Stimulated activated CD8-positive, alpha-beta memory T cell treated with anti-CD3 and anti-CD28 coated beads, Interleukin-12 subunit alpha, Interleukin-12 subunit beta, amount 100 ng/mL, for 1 hour (primary cell): ENCODE results near the gene MAS1L.

ENCODE experiments used
- DNase-seq: peaks from one replicate; pipeline ENCODE4 v3.0.0-alpha.2; 2020; ENCODE audit warnings: low read depth

MAS1L gene, protein sequence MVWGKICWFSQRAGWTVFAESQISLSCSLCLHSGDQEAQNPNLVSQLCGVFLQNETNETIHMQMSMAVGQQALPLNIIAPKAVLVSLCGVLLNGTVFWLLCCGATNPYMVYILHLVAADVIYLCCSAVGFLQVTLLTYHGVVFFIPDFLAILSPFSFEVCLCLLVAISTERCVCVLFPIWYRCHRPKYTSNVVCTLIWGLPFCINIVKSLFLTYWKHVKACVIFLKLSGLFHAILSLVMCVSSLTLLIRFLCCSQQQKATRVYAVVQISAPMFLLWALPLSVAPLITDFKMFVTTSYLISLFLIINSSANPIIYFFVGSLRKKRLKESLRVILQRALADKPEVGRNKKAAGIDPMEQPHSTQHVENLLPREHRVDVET

DNA sequence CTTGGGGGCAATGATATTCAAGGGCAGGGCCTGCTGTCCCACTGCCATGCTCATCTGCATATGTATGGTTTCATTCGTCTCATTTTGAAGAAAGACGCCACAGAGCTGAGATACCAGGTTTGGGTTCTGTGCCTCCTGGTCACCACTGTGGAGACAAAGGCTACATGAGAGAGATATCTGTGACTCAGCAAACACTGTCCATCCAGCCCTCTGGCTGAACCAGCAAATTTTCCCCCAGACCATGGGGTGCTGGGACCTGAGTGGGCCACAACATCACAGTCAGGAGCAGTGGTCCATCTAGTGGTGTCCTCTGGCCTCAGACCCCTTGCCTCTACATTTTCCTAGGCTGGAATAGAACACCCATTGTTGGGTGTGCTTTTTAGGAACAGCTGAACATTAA is at the start of gene MAS1L:
Gene MAS1L, minus strand, starts transcription at position 297 of the 400 bp plus-strand sequence. Its CDS starts 54 bp downstream, at position 243.
- no peak for DNase-seq

DNA sequence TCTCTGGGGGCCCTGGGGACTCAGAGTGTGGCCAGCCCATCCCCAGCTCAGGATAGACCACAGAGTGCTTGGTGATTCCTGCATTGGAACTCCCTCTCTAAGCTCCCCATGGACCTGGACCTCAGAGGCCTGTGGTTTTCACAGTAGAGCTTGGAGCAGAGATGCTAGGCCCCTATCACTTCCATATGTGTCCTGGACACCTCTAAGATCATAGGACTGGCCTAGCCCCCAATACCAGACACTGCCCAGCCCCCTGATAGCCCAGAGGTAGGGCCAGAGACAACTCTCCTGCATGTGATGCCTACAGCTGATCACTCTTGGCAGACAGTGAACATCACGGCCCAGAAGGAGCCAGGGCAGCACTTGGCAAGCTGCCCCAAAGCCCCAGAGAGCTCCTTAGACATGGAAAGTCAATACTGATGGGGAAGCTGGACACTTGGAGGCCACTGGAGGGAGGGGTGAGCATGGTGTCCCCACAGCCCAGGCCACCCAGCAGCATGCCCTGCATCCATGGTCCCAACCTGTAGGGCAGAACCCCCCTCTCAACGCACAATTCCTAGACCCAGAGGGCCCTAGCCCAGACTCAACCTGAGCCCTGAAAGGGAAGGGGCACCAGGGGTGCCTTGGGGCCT is 44.7 kb upstream of the MAS1L start:
- no peak for DNase-seq

DNA sequence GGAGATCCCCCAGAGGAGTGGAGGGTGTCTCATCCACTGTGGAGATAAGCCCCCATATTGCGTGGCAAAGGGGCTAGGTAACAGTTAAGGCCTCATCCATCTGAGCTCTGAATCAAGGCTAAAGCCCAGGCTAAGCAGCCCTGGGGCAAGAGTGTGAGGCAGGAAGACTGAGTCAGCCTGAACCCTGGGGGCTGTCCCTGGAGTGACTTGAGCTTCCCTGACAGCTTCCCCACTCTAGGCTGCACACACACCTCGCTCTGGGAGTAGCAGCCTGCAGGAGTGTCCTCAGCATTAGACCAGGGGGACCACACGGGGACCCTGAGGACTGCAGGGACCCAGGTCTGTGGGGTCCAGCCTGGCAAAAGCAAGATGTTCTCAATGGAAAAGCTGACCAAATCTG is 43.9 kb upstream of the MAS1L start:
- DNase-seq: no peak

DNA sequence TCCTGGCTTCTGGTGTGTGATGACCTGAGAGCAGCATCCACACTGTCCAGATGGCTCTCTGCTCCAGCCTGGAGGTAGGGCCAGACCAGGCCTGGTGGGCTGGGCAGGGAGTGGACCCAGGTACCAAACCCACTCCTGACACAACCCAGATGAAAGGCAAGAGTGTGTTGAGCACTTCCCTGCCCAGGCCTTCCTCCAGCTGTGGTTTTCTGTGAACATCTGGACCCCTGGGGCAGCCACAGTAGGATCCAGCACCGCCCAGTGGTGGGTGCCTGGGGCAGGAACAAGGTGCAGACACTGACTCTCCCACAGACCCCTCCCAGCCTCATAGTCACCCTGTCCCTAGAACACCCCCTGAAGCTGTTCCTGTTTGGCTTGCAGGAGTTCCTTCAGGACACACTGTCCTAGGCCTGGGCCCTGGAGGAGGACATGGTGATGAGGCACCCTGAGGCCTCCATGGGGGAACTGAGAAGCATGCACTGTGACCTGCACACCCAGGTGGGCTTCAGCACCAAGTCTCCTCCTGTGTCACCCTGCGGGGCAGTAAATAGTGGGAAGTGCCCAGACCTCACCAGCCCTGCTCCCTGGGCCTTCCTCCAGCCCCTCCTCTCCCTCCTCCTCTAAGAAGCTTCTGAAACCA is 43.0 kb upstream of the MAS1L start:
- DNase-seq: no peak

DNA sequence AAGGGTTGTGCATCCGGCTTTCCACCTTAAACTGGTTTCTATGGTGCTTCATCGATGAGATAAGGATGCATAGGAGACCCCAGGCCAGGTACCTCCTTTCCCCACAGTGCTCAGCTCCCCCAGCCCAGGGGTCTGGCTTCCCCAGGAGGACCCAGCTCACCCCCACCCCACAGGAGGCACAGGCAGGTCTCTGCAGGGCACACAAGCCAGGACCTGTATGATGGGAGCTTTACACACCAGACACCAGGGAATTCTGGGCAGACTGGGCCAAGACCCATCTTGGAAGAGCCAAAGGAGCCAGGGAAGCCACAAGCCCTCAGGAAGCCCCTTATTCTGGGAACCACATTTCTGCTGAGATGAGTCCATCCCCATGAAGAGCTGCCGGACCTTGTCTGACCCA is 42.2 kb upstream of the MAS1L start:
- DNase-seq: no peak

DNA sequence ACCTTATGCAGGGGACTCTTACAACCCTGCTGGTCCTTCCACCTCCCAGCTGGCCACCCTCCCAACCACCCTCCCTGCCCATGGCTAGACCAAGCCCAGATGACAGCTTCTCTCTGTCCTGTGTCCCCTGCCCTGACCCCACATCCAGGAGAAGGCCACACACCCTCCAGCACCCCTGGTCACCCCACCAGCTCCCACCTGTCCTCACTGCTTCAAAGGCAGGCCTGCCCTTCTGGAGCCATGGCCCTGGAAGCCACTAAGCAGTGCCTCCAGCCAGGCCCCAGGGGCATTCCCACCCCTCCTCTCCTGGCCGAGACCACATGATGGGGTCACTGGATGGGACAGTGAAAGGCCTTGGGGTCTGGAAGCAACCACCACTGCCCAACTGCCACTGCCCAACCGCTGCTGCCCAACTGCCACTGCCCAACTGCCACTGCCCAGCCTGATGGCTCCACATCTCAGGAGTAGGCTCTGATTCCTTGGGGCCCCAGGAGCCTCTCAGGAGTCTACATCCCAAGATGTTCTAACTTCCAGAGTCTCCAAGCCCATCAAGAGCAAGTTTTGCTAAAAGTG is 41.3 kb upstream of the MAS1L start:
- no peak for DNase-seq

DNA sequence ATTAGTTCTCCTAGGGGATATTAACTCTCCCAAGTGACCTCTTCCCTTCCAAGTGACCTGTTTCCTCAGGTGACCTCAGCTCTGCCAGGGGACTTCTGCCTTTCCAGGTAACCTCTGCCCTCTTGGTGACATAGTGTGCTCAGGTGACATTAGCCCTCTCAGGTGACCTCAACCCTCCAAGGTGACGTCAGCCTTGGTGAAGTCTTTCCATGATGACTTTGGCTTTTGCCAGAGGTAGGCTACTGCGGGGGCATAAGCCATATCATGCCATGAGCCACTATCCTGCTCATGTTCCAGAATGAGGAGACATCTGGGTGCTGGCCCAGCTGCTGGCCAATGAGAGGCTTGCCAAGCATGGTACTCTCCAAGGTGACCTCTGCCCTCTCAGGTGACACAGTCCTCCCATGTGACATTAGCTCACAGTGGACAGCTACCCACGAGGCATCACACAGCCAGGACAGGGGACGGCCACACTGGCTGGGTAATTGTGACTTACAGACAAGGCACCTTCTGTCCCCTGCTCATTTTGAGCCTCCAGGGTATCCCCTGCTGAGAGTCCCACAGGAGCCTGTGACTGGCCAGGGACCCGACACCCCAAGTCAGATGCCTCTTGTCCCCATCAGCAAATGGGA is 40.7 kb upstream of the MAS1L start:
- no peak for DNase-seq

DNA sequence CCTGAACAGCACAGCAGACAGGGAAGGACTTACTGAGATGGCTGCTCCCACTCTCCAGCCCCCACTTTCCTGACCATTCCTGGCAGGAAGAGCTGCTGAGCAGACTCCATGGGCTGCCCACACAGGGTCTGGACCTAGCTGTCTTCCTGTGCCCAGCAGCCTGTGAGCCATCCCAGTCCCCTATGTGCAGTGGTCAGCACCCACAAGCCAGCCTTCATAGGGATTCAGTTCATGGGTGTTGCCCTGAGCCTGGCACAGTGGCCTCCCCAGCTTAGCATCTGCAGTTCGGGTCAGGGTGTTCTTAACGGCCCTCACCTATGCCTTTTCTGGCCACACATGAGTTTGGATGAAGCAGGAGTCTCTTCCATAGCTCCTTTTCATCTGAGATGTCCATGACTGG is 39.8 kb upstream of the MAS1L start:
- DNase-seq: no peak

DNA sequence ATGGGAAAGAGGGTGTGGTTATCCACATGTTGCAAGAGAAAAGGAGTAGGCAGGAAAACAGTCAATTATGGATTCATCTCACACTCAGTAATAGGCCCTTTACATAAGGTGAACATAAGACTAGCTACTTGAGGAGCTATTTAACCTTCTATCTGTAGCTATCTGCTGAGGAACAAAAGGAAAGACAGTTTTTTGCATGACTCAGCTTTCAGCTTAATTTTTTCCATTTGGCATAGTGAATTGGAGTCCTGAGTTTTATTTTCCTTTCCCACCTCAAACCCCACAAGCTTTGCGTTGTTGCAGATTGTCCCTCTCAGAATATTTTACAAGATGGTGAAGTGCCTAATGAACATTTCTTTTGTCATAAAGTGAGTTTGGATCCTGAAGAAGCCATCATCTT is 39.4 kb upstream of the MAS1L start:
- DNase-seq: no peak

DNA sequence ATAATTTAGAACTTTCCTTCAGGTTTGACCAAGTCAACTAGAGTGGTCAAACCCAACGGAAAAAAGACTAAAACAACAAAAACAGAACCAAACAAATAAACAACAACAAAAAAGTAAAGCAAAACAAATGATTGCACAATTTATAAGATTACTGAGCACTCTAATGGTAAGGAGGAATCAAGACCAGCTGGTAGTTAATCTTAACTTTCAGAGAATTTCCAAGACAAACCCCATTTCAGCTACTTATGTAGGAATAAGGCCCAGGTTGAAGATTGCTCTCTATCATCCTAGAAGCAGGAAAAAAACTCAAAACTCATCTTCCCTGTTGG is 37.5 kb upstream of the MAS1L start:
- no peak for DNase-seq

DNA sequence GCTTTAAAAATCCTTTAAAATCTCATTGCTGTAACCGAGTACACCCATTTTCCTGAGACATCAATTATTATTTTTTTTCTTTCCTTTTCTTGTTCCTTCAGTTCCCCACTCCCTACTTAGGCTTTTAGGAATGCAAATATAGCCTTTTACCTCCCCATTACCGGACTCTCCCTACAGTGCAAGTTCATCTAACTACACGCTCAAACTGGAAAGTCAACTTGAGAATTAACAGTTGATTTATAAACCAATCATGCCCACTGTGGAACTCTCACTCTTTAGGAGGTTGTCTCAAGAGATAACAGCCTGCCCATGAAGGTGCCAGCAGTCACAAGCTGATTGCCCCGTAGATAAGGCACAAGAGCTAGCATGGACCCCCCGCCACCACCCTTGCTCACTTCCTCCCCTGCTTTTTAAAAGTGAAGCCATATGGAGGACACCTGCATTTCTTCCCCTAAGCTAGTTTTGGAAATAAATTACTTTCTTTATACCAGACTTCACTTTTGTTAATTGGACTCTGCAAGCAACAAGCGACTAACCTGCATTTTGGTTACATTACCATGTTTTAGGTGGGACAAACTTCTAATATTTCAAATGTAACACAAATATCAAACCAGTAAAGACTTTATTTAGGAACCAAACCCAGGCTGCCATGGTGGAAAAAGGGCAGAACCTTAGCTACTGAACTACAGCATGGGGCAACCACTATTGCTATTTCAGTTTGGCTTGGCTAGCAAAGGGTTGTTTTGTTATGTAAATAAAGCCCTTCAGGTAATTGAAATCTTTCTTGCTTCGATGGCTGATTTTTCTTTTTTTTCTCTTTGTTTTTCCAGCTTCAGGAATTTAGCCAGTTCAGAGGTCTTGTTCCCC is 36.9 kb upstream of the MAS1L start:
- DNase-seq: no peak

DNA sequence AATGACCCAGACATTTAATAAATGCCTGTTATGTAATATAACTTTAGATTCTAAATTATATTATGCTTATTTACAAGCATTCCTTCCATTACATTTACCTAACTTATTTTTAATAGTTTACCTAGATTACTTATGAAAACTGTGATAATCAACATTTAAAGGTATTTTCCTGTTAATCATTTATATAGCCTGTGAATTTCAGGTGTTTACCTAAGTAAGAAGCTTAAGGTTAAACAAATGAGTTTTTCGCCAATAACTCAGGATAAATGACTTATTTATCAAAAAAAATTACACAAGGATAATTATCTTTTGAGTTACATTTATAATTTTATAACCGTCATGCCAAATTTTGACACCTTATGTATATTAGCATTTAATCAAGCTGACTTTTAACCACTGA is 36.3 kb upstream of the MAS1L start:
- no peak for DNase-seq

DNA sequence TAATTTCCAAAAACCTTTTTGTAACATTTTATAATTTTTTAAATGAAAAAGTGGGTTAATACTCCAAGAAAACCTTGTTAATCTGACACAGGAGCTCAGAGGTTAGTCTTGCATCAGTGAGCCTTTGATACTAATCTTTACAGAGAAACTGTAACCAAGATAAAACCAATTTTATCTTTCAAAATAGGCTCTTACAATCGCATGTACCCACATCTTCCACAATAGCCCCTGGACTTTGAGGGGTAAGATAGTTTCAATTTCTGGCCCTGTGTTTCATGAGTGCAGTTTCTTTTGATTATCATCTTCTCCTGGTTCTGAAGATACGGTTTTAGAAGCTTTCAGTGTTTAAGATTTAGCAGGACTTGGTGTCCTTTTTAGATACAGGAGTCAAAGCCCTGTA is 34.5 kb upstream of the MAS1L start:
- DNase-seq: no peak

DNA sequence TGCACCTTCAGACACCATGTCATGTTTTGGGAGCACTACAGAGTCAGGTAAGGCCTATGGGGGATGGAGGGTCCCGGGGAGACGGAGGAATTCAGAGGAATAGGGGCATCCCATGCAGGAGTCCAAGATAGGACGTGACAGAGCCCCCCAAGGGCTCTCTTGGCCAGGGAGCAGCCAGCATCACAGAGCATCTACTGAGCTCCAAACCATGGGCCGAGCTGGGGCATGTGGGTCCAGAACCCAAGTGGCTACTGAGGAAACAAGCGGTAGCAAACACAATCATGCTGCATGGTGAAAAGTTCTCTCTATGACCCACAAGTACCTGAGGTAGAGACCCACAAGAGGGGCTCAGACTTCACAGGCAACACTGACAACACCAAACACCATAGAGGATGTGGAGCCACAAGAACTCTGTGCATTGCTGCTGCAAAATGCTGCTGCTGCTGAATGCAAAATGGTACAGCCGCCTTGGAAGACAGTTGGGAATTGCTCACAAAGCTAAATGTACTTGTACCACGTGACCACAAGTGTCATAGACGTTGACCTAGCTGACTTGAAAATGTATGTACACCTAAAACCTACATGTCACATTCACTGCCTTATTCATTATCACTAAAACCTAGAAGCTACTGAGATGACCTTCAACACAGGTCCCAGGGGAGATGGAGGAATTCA is 33.4 kb upstream of the MAS1L start:
- no peak for DNase-seq

DNA sequence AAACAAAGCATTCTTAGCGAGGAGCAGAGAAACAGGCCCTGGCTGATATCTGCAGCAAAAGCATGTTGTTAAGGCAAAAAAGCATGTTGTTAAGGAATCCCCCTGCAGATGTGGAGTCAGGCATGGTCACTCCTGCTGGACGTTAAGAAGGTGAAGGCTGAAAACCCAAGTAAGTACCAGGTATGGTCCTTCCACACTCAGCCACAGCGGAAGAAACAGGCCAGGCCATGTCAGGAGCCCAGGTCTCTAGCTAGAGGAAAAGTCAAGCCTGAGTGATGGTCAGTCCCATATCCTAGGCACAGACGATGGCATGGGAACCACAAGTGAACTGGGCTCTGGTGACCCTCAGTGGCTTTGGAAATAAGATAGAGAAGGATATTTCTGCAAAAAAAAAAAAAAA is 32.5 kb upstream of the MAS1L start:
- no peak for DNase-seq

DNA sequence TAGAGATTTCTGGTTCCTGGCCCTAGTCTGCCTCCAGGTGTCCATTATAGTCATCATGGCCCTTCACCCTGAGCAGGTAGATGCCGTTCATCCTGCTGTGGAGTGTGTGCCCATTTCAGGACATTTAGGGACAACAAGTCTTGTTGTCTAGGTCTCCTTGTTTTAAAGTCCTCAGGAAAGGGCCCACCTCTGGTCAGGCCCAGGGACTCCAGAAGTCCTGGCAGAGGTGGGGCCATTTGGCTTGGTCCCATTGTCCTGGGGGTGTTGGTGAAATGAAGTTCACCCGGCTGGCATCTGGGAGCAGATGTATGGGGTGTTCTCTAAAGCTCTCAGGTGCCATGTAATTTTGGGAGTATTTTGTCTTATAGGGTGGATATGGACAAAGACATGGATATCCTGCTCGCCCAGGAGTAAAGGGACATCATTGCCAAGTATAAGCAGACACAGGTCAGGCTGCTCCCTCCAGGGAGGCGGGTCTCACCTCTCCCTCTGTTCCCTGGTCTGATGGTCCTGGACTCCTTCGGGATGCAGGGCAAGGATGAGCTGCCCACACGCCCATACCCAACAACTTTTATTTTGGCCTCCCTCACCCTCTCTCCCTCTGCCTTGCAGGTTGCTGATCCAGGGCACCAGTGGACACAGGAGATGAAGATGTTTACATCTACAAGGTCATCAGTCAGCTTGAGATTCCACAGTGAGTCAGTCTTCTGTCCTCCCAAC is 31.7 kb upstream of the MAS1L start:
- DNase-seq: no peak

DNA sequence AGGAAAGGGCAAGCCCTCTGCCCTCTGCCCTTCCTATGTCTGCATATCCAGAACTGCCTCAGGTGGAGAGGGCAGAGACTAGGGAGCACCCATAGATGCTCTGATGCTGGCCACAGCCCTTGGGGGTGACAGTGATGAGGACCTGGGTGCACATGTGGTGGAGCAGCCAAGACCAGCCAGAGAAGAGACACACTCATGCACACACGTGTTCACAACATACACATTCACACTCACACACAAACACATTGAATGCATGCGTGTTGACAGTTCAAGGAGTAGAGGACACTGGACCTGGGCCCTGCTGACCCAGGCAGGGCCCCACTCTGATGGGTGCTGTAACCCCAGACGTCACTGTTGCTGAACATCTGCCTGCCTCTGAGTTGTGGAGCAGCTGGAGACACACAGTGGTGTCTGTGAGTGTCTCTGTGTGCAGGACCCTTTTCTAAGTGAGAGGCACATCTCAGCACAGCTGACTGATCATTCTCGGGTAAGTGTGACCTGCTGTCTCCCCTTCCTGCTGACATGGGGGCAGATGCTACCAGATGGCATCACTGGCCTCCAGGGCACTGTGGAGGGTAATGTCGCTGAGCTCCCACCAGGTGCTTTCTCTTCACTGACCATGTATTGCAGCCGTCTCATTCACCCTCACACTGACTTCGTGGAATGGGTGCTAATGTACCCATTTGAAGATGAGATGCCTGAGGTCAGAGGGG is 30.1 kb upstream of the MAS1L start:
- no peak for DNase-seq

DNA sequence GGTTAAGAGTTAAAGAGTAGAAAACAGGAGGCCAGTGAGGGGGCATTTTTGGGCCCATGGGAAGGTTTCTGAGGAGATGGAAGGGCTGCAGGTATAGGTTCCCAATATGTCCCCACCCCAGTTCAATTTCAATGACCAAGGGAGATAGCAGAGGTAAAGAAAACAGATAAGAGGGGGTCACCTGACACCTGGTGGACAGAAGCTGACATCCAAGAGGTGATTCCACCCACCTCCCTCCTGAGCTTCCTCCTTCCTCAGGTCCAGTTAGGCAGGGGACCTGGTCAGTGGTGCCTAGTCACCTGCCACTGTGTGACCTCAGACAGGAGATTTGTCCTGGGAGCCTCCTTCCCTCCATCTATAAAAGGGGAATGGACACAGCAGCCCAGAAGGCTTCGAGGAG is 29.5 kb upstream of the MAS1L start:
- no peak for DNase-seq

DNA sequence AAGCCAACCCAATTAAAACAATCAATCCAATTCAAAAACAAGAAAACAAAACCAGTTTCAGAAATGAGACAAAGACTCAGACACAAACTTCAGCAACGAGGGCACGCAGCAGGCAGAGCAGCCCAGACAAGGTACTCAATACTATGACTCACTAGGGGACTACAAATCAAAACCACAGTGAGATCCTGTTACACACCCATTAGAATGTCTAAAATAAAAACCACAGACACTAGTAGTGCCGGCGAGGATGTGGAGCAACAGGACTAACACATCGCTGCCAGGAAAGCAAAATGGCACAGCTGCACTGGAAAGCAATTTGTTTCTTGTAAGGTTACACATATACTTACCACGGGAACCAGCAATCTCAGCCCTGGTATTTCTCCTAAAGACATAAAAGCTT is 28.4 kb upstream of the MAS1L start:
- DNase-seq: peak; percentile 2

DNA sequence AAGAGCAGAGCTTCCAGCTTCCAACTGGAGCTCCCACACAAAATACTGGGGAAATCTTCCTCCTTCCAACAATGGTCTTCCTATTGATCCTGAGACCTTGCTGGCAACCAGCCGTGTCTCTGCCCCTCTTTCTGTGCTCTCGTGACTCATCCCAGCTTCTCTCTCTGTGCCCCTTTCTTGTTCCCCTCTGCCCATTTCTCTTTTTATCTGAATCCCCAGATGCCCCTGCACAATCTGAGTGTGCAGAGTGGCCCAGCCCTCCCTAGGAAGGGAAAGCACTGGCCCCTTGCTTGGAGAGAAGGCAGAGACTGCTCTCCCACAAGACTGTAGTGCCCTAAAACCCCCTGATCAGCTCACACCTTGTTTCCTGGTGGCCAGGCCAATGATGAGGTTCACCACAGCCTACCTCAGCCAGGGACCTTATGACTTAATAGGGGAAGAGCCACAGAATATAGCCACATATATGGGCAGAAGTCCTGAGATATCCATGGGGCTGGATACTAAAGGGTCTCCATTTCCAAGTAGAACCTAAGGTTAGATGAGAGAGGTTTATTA is 23.1 kb upstream of the MAS1L start:
- DNase-seq: no peak
